ENCODE data around the gene CAMK1D.

CAMK1D gene

DNA sequence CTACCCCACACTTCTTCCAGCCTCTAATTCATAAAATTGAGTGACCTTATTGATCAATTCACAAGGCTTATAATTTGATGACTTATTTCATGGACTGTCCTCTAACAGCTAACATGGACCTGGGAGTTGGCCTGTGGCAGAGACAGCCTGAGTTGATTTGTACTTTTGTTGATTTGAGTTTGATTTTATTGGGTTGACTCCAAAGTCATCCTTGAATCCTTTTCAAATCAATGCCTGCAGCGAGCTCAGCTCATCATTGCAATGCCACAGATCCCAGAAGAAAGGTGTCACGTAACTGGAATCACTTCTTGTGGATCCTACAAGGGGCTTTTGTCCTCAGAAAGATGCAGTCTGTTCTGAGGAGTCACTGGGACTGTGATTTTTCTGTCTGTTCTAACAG lies 138.0 kb downstream of the CAMK1D start:
- peaks cover 6% of the 10 kb centered on the region; the same call in 1 of the 2 replicates for H3K36me3 ChIP-seq (ENCODE audit: control insufficient read depth, low read length)
- no peak overlapping the region for H3K4me3 ChIP-seq (ENCODE audit: low read length)
- H4K20me1 ChIP-seq (ENCODE audit: control insufficient read depth, insufficient read depth, low read depth, low read length): peaks cover 2% of the 10 kb centered on the region; the same call in 1 of the 2 replicates
- H3K27me3 ChIP-seq (ENCODE audit: control insufficient read depth, low read length): no peaks in the 10 kb centered on the region
- no peak overlapping the region for H3K4me2 ChIP-seq (ENCODE audit: low read length)
- TF ChIP-seq EZH2phosphoT487 (IDR thresholded peaks at IDR 0.05; ENCODE audit: borderline replicate concordance, low read length): no peak
- TF ChIP-seq, protein P1, sequence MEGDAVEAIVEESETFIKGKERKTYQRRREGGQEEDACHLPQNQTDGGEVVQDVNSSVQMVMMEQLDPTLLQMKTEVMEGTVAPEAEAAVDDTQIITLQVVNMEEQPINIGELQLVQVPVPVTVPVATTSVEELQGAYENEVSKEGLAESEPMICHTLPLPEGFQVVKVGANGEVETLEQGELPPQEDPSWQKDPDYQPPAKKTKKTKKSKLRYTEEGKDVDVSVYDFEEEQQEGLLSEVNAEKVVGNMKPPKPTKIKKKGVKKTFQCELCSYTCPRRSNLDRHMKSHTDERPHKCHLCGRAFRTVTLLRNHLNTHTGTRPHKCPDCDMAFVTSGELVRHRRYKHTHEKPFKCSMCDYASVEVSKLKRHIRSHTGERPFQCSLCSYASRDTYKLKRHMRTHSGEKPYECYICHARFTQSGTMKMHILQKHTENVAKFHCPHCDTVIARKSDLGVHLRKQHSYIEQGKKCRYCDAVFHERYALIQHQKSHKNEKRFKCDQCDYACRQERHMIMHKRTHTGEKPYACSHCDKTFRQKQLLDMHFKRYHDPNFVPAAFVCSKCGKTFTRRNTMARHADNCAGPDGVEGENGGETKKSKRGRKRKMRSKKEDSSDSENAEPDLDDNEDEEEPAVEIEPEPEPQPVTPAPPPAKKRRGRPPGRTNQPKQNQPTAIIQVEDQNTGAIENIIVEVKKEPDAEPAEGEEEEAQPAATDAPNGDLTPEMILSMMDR (IDR thresholded peaks at IDR 0.05; ENCODE audit: low read depth, low read length, poor library complexity, severe bottlenecking): no peak
- H3K27ac ChIP-seq (ENCODE audit: low read depth, low read length): no peak overlapping the region
- no peaks in the 10 kb centered on the region for H3K9me2 ChIP-seq (replicated peaks; ENCODE audit: control insufficient read depth, low read length)
- H3K9me3 ChIP-seq (ENCODE audit: control insufficient read depth, insufficient read depth, low read length): no peaks in the 10 kb centered on the region
- peaks cover 87% of the 10 kb centered on the region for H3K79me2 ChIP-seq (ENCODE audit: control insufficient read depth, low read length)
- H3K4me1 ChIP-seq (ENCODE audit: control insufficient read depth, low read length): peaks cover 30% of the 10 kb centered on the region
- H3F3A ChIP-seq (ENCODE audit: control insufficient read depth, insufficient read depth): no peaks in the 10 kb centered on the region

DNA sequence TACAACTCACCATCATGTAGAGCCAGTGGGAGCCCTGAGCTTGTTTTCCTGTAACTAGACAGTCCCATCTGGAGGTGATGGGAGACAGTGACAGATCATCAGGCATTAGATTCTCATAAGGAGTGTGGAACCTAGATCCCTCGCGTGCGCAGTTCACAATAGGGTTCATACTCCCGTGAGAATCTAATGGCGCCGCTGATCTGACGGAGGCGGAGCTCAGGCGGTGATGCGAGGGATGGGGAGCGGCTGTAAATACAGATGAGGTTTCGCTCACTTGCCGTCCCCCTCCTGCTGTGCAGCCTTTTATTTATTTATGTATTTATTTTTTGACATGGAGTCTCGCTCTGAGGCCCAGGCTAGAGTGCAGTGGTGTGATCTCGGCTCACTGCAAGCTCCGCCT lies 139.3 kb downstream of the CAMK1D start:
- Histone ChIP-seq H3F3A (ENCODE audit: control insufficient read depth, insufficient read depth) (no peaks in the 10 kb centered on the region), H3K27me3 (ENCODE audit: control insufficient read depth, low read length) (no peaks in the 10 kb centered on the region), H3K4me3 (ENCODE audit: low read length) (no peak overlapping the region), H3K36me3 (ENCODE audit: control insufficient read depth, low read length) (0 out of 2 replicates have a peak, but pooled peaks cover 6% of the 10 kb centered on the region), H4K20me1 (ENCODE audit: control insufficient read depth, insufficient read depth, low read depth, low read length) (peaks cover 10% of the 10 kb centered on the region), H3K9me2 (replicated peaks; ENCODE audit: control insufficient read depth, low read length) (no peaks in the 10 kb centered on the region), H3K9me3 (ENCODE audit: control insufficient read depth, insufficient read depth, low read length) (no peaks in the 10 kb centered on the region), H3K79me2 (ENCODE audit: control insufficient read depth, low read length) (peaks cover 90% of the 10 kb centered on the region), H3K4me2 (ENCODE audit: low read length) (no peak overlapping the region), H3K27ac (ENCODE audit: low read depth, low read length) (no peak overlapping the region), H3K4me1 (ENCODE audit: control insufficient read depth, low read length) (peaks cover 22% of the 10 kb centered on the region)
- TF ChIP-seq, protein P1 (IDR thresholded peaks at IDR 0.05; ENCODE audit: low read depth, low read length, poor library complexity, severe bottlenecking): no peak
- TF ChIP-seq EZH2phosphoT487 (IDR thresholded peaks at IDR 0.05; ENCODE audit: borderline replicate concordance, low read length): no peak

DNA sequence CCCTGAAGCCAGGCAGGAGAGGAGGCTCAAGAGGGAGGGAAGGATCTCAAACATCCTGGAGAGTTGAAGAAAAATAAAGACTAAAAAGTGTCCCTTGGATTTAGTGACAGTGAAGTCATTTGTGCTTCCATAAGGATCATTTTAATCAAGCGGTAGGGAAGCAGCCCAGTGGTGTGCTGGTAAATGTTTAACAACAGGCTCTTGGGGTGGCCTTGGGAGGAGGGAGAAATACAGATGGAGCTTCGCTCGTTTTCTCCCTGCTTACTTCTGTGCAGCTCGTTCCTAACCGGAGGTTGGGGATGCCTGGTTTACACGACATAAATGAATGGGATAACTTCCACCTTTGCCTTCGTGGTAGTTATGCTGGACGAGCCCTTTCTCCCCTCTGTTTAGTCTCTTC lies 140.0 kb downstream of the CAMK1D start:
- H3K4me1 ChIP-seq (ENCODE audit: control insufficient read depth, low read length): peaks cover 15% of the 10 kb centered on the region
- no peak overlapping the region for H3K4me2 ChIP-seq (ENCODE audit: low read length)
- no peaks in the 10 kb centered on the region for H3F3A ChIP-seq (ENCODE audit: control insufficient read depth, insufficient read depth)
- peaks cover 90% of the 10 kb centered on the region for H3K79me2 ChIP-seq (ENCODE audit: control insufficient read depth, low read length)
- no peaks in the 10 kb centered on the region for H3K27me3 ChIP-seq (ENCODE audit: control insufficient read depth, low read length)
- H3K9me3 ChIP-seq (ENCODE audit: control insufficient read depth, insufficient read depth, low read length): no peaks in the 10 kb centered on the region
- TF ChIP-seq, protein P1 (IDR thresholded peaks at IDR 0.05; ENCODE audit: low read depth, low read length, poor library complexity, severe bottlenecking): no peak
- no peak for TF ChIP-seq EZH2phosphoT487 (IDR thresholded peaks at IDR 0.05; ENCODE audit: borderline replicate concordance, low read length)
- H3K27ac ChIP-seq (ENCODE audit: low read depth, low read length): no peak overlapping the region
- H4K20me1 ChIP-seq (ENCODE audit: control insufficient read depth, insufficient read depth, low read depth, low read length): peaks cover 10% of the 10 kb centered on the region
- no peaks in the 10 kb centered on the region for H3K9me2 ChIP-seq (replicated peaks; ENCODE audit: control insufficient read depth, low read length)
- H3K4me3 ChIP-seq (ENCODE audit: low read length): no peak overlapping the region
- H3K36me3 ChIP-seq (ENCODE audit: control insufficient read depth, low read length): 0 out of 2 replicates have a peak, but pooled peaks cover 6% of the 10 kb centered on the region

Measured in DOHH2 (cell line).